Endothelial cell of umbilical vein (primary cell): ENCODE data around the gene TNFRSF8. TPM values are rescaled to one million over a fixed set of nuclear protein-coding genes. Genes with fewer than 3 reads are reported as not detected.

ENCODE experiments used
- BruUV-seq: library from RNA; stranded (reverse); fragments of 400-500 nt; replicated peaks from 2 replicates; lab custom pipeline; 2021; lab: Mats Ljungman, UMichigan
- CTCF ChIA-PET: fragments of 300-600, 350-600 bp; sonication (Branson Sonifier 250); formaldehyde crosslinking; loops from one replicate; lab custom pipeline; 2021; ENCODE audit warnings: antibody characterized with exemption, inconsistent platforms; lab: Charles Lee
- POLR2A ChIA-PET: fragments of 300-600, 350-600 bp; sonication (Branson Sonifier 250); formaldehyde crosslinking; loops from one replicate; lab custom pipeline; 2021; ENCODE audit warnings: antibody characterized with exemption, inconsistent platforms; lab: Charles Lee
- DNase-seq: peaks from one replicate; pipeline ENCODE4 v3.0.0-alpha.2; 2011; ENCODE audit warnings: low read depth, low spot score
- FAIRE-seq: peaks from 2 replicates; lab custom pipeline; 2011; peaks lifted over from hg19 to GRCh38; lab: Jason Lieb, UNC
- H2AFZ ChIP-seq: 2 replicates; pipeline ENCODE4 v1.6.0; 2012; ENCODE audit warnings: low read depth, low read length, control low read depth, inconsistent platforms
- H3K27ac ChIP-seq: 2 replicates; pipeline ENCODE4 v1.5.1; 2011; ENCODE audit warnings: low read depth, mild to moderate bottlenecking, control low read depth, low read length, moderate library complexity; ENCODE audit not compliant: insufficient read depth
- H3K27me3 ChIP-seq, 2 experiments: 2 replicates each; pipeline versions ENCODE4 v1.6.0 to v1.6.1; 2011; ENCODE audit warnings: low read length in 2 of 2, mixed read lengths in 1 of 2; ENCODE audit not compliant: control insufficient read depth in 2 of 2, insufficient read depth in 2 of 2
- H3K36me3 ChIP-seq, 2 experiments: 2 replicates in 1 of 2; 3 replicates in 1 of 2; pipeline ENCODE4 v1.5.1; 2011; ENCODE audit warnings: low read length in 2 of 2, mild to moderate bottlenecking in 1 of 2, moderate library complexity in 1 of 2; ENCODE audit not compliant: control insufficient read depth in 2 of 2, insufficient read depth in 2 of 2; ENCODE audit errors: extremely low read depth in 1 of 2
- H3K4me1 ChIP-seq: 3 replicates; pipeline ENCODE4 v1.5.1; 2011; ENCODE audit warnings: mild to moderate bottlenecking, low read length; ENCODE audit not compliant: control insufficient read depth, insufficient read depth; ENCODE audit errors: extremely low read depth
- H3K4me2 ChIP-seq: 2 replicates; pipeline ENCODE4 v1.6.1; 2011; ENCODE audit warnings: low read length, control low read depth, mixed read lengths; ENCODE audit not compliant: insufficient read depth
- H3K4me3 ChIP-seq, 3 experiments: fragments of 200-600 bp in 1 of 3; sonication (generic), shearing (Covaris generic) in 1 of 3; replicated peaks in 1 of 3; 2 replicates each; pipeline ENCODE4 v1.5.1; 2011 to 2016; ENCODE audit warnings: control low read depth in 3 of 3, low read length in 3 of 3, mild to moderate bottlenecking in 2 of 3, inconsistent platforms in 1 of 3, low read depth in 1 of 3, moderate library complexity in 1 of 3; ENCODE audit not compliant: insufficient read depth in 1 of 3
- H3K79me2 ChIP-seq: 2 replicates; pipeline ENCODE4 v1.6.0; 2012; ENCODE audit warnings: low read length, inconsistent platforms; ENCODE audit not compliant: control insufficient read depth, insufficient read depth
- H3K9ac ChIP-seq: replicated peaks from 2 replicates; pipeline ENCODE3; 2011; ENCODE audit warnings: low read length, control low read depth; ENCODE audit not compliant: insufficient read depth; ENCODE audit errors: extremely low read depth
- H3K9me1 ChIP-seq: replicated peaks from 3 replicates; pipeline ENCODE4 v1.6.0; 2011; ENCODE audit warnings: mild to moderate bottlenecking, low read length; ENCODE audit not compliant: control insufficient read depth, insufficient read depth; ENCODE audit errors: extremely low read depth
- H3K9me3 ChIP-seq: replicated peaks from 2 replicates; pipeline ENCODE4 v1.5.1; 2012; ENCODE audit warnings: low read length, inconsistent platforms; ENCODE audit not compliant: control insufficient read depth, insufficient read depth
- H4K20me1 ChIP-seq: replicated peaks from 2 replicates; pipeline ENCODE3; 2011; ENCODE audit warnings: mild to moderate bottlenecking, low read length; ENCODE audit not compliant: control insufficient read depth, insufficient read depth; ENCODE audit errors: extremely low read depth
- EZH2 ChIP-seq: IDR thresholded peaks from 2 replicates; pipeline ENCODE4 v1.6.1; 2012; ENCODE audit warnings: borderline replicate concordance, low read depth, mild to moderate bottlenecking, moderate library complexity, low read length, inconsistent platforms; ENCODE audit not compliant: severe bottlenecking
- FOS ChIP-seq: IDR thresholded peaks from 2 replicates; pipeline ENCODE4 v1.6.1; 2011; ENCODE audit warnings: mild to moderate bottlenecking, low read length, moderate library complexity, borderline replicate concordance; ENCODE audit not compliant: insufficient read depth
- GATA2 ChIP-seq: IDR thresholded peaks from 2 replicates; pipeline ENCODE4 v1.7.0; 2011; ENCODE audit warnings: low read depth, mild to moderate bottlenecking, moderate library complexity, mixed read lengths, low read length; ENCODE audit not compliant: insufficient read length, insufficient read depth
- JUN ChIP-seq: IDR thresholded peaks from 2 replicates; pipeline ENCODE4 v1.6.1; 2011; ENCODE audit warnings: borderline replicate concordance, low read depth; ENCODE audit not compliant: insufficient read length, insufficient read depth
- MAX ChIP-seq: IDR thresholded peaks from 2 replicates; pipeline ENCODE4 v1.6.1; 2011; ENCODE audit not compliant: insufficient read depth, insufficient read length
- MYC ChIP-seq: IDR thresholded peaks from one replicate; pipeline ENCODE4 v1.6.1; 2011; ENCODE audit warnings: mild to moderate bottlenecking, low read depth, low read length
- POLR2A ChIP-seq: IDR thresholded peaks from 2 replicates; pipeline ENCODE4 v1.6.1; 2012; ENCODE audit warnings: low read depth, mild to moderate bottlenecking, control low read depth, low read length
- POLR2AphosphoS5 ChIP-seq: IDR thresholded peaks from 2 replicates; pipeline ENCODE4 v1.6.1; 2012; ENCODE audit warnings: low read depth, mild to moderate bottlenecking, control low read depth, low read length, moderate library complexity; ENCODE audit not compliant: insufficient read depth
- dilution Hi-C: fragments of 300-500 bp; cut with MboI; formaldehyde crosslinking; loops from one replicate; pipeline ENCODE4 v1.15.0; 2019; ENCODE audit warnings: low sequenced_read_pairs; ENCODE audit not compliant: extremely low pct_ligation_motif_present
- intact Hi-C: fragments of 100-400 bp; cut with micrococcal nuclease; formaldehyde crosslinking; loops from one replicate; pipeline ENCODE4 v1.10.0; 2022
- polyA plus RNA-seq, 4 experiments: library from polyadenylated mRNA; depleted of rRNA in 3 of 4; stranded (reverse) in 3 of 4; unstranded in 1 of 4; fragments of >200 nt; gene quantifications; 2 replicates each; pipeline versions ENCODE4 v1.2.1 to v1.2.3, GENCODE V29; 2011 to 2012; ENCODE audit warnings: missing spikeins in 1 of 4
- total RNA-seq: library from RNA; stranded (reverse); gene quantifications from 2 replicates; pipeline ENCODE4 v1.2.3, GENCODE V29; 2021
- TF ChIP-seq, protein P1 (sequence below), 2 donors: IDR thresholded peaks; 1 replicate in 1 of 2; 2 replicates in 1 of 2; pipeline ENCODE4 v1.5.1; 2011; ENCODE audit warnings: low read length in 2 of 2, mild to moderate bottlenecking in 2 of 2, moderate library complexity in 2 of 2, control low read depth in 1 of 2, inconsistent platforms in 1 of 2, low read depth in 1 of 2; ENCODE audit not compliant: insufficient read depth in 1 of 2; ENCODE audit errors: extremely low read depth in 1 of 2

The TNFRSF8 gene
- total and polyA plus RNA-seq, 2 donors (not counting 3 experiments of a cell fraction or from before 2014, with no cell fraction given) = 0.47 TPM; not detected in 1

- dilution Hi-C loops = no loop called here
- TF ChIP-seq MAX (no peak), EZH2 (no peak), MYC (no peak), POLR2AphosphoS5 (no peak), POLR2A (no peak), GATA2 (no peak), JUN (no peak), FOS (no peak)
- TF ChIP-seq, protein P1, sequence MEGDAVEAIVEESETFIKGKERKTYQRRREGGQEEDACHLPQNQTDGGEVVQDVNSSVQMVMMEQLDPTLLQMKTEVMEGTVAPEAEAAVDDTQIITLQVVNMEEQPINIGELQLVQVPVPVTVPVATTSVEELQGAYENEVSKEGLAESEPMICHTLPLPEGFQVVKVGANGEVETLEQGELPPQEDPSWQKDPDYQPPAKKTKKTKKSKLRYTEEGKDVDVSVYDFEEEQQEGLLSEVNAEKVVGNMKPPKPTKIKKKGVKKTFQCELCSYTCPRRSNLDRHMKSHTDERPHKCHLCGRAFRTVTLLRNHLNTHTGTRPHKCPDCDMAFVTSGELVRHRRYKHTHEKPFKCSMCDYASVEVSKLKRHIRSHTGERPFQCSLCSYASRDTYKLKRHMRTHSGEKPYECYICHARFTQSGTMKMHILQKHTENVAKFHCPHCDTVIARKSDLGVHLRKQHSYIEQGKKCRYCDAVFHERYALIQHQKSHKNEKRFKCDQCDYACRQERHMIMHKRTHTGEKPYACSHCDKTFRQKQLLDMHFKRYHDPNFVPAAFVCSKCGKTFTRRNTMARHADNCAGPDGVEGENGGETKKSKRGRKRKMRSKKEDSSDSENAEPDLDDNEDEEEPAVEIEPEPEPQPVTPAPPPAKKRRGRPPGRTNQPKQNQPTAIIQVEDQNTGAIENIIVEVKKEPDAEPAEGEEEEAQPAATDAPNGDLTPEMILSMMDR (IDR thresholded peaks at IDR 0.05; ENCODE audit: extremely low read depth in 1 of 2, insufficient read depth in 1 of 2, low read depth in 1 of 2, low read length in 2 of 2) = no peak
- Histone ChIP-seq H3K4me2 (no peak overlapping the region), H3K27me3 (peaks cover 0 to 3% of the 10 kb centered on the region in 2 experiments), H4K20me1 (no peaks in the 10 kb centered on the region), H2AFZ (no peak overlapping the region), H3K4me3 (no peak overlapping the region), H3K27ac (no peak overlapping the region), H3K79me2 (no peaks in the 10 kb centered on the region), H3K9ac (no peak overlapping the region), H3K9me3 (no peaks in the 10 kb centered on the region), H3K36me3 (no peaks in the 10 kb centered on the region), H3K9me1 (no peaks in the 10 kb centered on the region), H3K4me1 (no peaks in the 10 kb centered on the region)
- intact Hi-C loops = no loop called here
- CTCF ChIA-PET = interaction anchor here (3.4 kb wide), 1 partner anchor 12 kb away, joined by 17 read pairs; no protein-coding TSS in a partner anchor
- POLR2A ChIA-PET = no interaction called here
- FAIRE-seq (no peak), DNase-seq (no peak)
- BruUV-seq = no TSS peak
Measured at GRCh38 chr1:12111741-12112140, 48.6 kb downstream of the TNFRSF8 start.
